Bronchial smooth muscle cell (primary cell): Measurements from ENCODE around the gene LTV1. TPM values are rescaled to one million over a fixed set of nuclear protein-coding genes. Genes with fewer than 3 reads are reported as not detected.

Source experiments
- total RNA-seq: library from RNA; depleted of rRNA; stranded (reverse); fragments of >200 nt; gene quantifications from 2 replicates; pipeline ENCODE4 v1.2.1, GENCODE V29; 2014

Gene LTV1
- 11.7 and 13.6 TPM in 2 replicates for total RNA-seq

DNA sequence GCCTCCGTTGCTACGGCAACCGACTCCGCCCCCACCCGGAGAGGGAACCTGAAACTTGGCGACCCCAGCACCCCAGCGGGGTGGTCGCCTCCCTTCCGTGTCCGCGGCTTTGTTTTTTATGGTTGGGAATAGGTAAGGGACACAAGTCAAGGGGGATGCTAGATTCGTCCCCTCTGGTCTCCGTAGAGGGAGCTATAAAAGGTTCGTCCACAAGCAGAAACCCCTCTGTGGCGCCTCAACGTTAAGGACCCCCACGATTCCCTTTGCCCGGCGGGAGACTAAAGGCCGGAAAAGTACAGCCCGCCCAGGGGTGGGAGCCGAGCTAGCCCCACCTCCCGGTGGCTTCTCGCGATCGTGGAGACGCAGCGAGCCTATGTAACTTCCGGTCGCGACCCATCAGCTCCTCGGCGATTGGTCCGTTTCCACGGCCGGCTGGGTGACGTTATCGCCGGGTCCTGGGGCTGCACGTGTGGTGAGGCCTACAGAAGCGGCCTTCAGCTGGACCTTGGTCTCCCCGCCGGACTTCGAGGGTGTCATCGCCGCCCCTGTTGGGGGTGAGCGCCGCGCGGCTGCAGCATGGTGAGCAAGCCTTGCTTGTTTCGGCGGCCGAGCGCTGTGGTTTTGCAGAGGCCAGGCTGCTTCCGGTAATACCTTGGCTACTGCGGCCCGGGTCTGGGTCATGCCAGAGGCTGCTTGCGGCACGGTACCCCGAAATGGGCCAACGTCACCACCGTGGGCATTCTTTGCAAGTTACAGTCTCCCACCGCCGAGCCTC lies at the start of gene LTV1:
TSS of gene LTV1 (plus strand) at position 437 of the 775 bp plus-strand sequence. CDS start at position 577, 140 bp downstream.

DNA sequence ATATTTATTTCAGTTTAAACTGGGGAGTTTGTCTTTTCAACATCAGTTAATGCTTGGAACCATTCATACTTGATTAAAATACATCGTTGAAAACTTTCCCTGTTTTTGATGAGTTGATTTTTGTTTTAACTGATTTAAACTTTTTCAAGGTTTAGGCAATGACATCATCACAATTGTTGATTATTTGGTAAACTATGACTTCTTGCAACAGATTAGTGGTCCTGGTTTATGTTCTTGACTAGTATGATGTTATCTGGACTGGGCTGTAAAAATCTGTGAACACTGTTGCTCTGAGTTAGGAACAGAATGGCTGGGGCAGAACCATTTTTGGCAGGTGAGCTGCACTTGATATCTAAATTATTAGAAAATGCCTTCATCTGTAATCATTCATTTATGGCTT lies 21.1 kb downstream of the LTV1 start, which contains the start of gene ZC2HC1B:
TSS of gene ZC2HC1B (plus strand) at position 241 of the 400 bp plus-strand sequence. CDS start at position 307, 66 bp downstream.

Other genes starting within 250 kb of the LTV1 start
- 13.9 and 23.5 TPM in 2 replicates for gene PHACTR2, start 165.4 kb upstream of the LTV1 start, total RNA-seq
- not detected in 2 replicates for gene ZC2HC1B, start 21.1 kb downstream of the LTV1 start, total RNA-seq
- gene PLAGL1, start 164.9 kb downstream of the LTV1 start, total RNA-seq: 19.4 and 22.7 TPM in 2 replicates